IMR-90 (cell line): ENCODE data around the gene FANCD2. TPM values are rescaled to one million over a fixed set of nuclear protein-coding genes. Genes with fewer than 3 reads are reported as not detected.

Source experiments
- ATAC-seq: fragments of 200-7000 bp; cut with Tn5 transposase; 2 replicates; pipeline ENCODE4 v1.9.1; 2020; ENCODE audit warnings: low read depth, mild to moderate bottlenecking, moderate library complexity
- BruUV-seq: library from RNA; stranded (reverse); fragments of 400-500 nt; replicated peaks from 2 replicates; lab custom pipeline; 2021; lab: Mats Ljungman, UMichigan
- CTCF ChIA-PET: fragments of 300-600 bp; formaldehyde crosslinking; extraction: SDS; loops from one replicate; lab custom pipeline; 2021; ENCODE audit warnings: antibody characterized with exemption; lab: Yijun Ruan, JAX
- POLR2A ChIA-PET: fragments of 300-600 bp; sonication (Branson Sonifier 250); formaldehyde crosslinking; loops from one replicate; lab custom pipeline; 2022; ENCODE audit warnings: antibody characterized with exemption; ENCODE audit not compliant: unreplicated experiment; lab: Charles Lee
- DNase-seq: peaks from one replicate; pipeline ENCODE4 v3.0.0; 2013
- H2AFZ ChIP-seq: replicated peaks from 2 replicates; pipeline ENCODE3; 2013; ENCODE audit warnings: low read length, mild to moderate bottlenecking; ENCODE audit not compliant: poor library complexity
- H2AK5ac ChIP-seq: 2 replicates; pipeline ENCODE4 v1.6.1; 2013; ENCODE audit warnings: low read depth, low read length, inconsistent platforms
- H2AK9ac ChIP-seq: replicated peaks from 2 replicates; pipeline ENCODE3; 2013; ENCODE audit warnings: mild to moderate bottlenecking, low read depth, low read length, moderate library complexity; ENCODE audit not compliant: poor library complexity
- H2BK120ac ChIP-seq: 2 replicates; pipeline ENCODE4 v1.6.1; 2013; ENCODE audit warnings: low read depth, low read length, inconsistent platforms
- H2BK15ac ChIP-seq: 3 replicates; pipeline ENCODE4 v1.6.1; 2013; ENCODE audit warnings: low read depth, low read length, inconsistent platforms
- H2BK20ac ChIP-seq: 2 replicates; pipeline ENCODE4 v1.6.1; 2013; ENCODE audit warnings: low read depth, mild to moderate bottlenecking, inconsistent platforms, low read length, moderate library complexity
- H2BK5ac ChIP-seq: 2 replicates; pipeline ENCODE4 v1.6.1; 2013; ENCODE audit warnings: mild to moderate bottlenecking, low read depth, low read length, inconsistent platforms; ENCODE audit not compliant: poor library complexity, severe bottlenecking
- H3K14ac ChIP-seq: replicated peaks from 2 replicates; pipeline ENCODE4 v1.6.1; 2013; ENCODE audit warnings: low read depth, low read length, inconsistent platforms
- H3K18ac ChIP-seq: 2 replicates; pipeline ENCODE4 v1.6.1; 2013; ENCODE audit warnings: low read depth, low read length, control low read depth
- H3K23ac ChIP-seq: 2 replicates; pipeline ENCODE4 v1.6.1; 2013; ENCODE audit warnings: low read depth, low read length, inconsistent platforms
- H3K27ac ChIP-seq: 2 replicates; pipeline ENCODE4 v1.5.1; 2013; ENCODE audit warnings: mild to moderate bottlenecking, control low read depth, low read length; ENCODE audit not compliant: insufficient read depth
- H3K27me3 ChIP-seq: 2 replicates; pipeline ENCODE4 v1.6.1; 2013; ENCODE audit warnings: low read length; ENCODE audit not compliant: control insufficient read depth, insufficient read depth
- H3K36me3 ChIP-seq: 2 replicates; pipeline ENCODE4 v1.6.1; 2013; ENCODE audit warnings: low read length, mixed read lengths; ENCODE audit not compliant: control insufficient read depth, insufficient read depth
- H3K4ac ChIP-seq: 2 replicates; pipeline ENCODE4 v1.6.1; 2013; ENCODE audit warnings: low read depth, low read length, inconsistent platforms
- H3K4me1 ChIP-seq: 2 replicates; pipeline ENCODE4 v1.6.1; 2013; ENCODE audit warnings: low read length, mixed read lengths; ENCODE audit not compliant: control insufficient read depth, insufficient read depth
- H3K4me2 ChIP-seq: 2 replicates; pipeline ENCODE4 v1.6.1; 2013; ENCODE audit warnings: low read depth, mild to moderate bottlenecking, control low read depth, low read length, moderate library complexity
- H3K4me3 ChIP-seq: 2 replicates; pipeline ENCODE4 v1.5.1; 2013; ENCODE audit warnings: low read depth, mild to moderate bottlenecking, control low read depth, low read length, moderate library complexity; ENCODE audit not compliant: insufficient read depth
- H3K56ac ChIP-seq: 2 replicates; pipeline ENCODE4 v1.6.1; 2013; ENCODE audit warnings: low read length, inconsistent platforms; ENCODE audit not compliant: insufficient read depth; ENCODE audit errors: extremely low read depth
- H3K79me1 ChIP-seq, 2 experiments: 2 replicates each; pipeline ENCODE4 v1.6.1; 2013; ENCODE audit warnings: low read length in 2 of 2, inconsistent platforms in 1 of 2, low read depth in 1 of 2
- H3K9ac ChIP-seq: 2 replicates; pipeline ENCODE4 v1.6.1; 2013; ENCODE audit warnings: low read depth, low read length, control low read depth
- H3K9me1 ChIP-seq: 2 replicates; pipeline ENCODE4 v1.6.1; 2013; ENCODE audit warnings: low read length, inconsistent platforms; ENCODE audit not compliant: insufficient read depth
- H3K9me3 ChIP-seq: 2 replicates; pipeline ENCODE4 v1.6.1; 2013; ENCODE audit warnings: low read length; ENCODE audit not compliant: control insufficient read depth, insufficient read depth
- H4K20me1 ChIP-seq: 2 replicates; pipeline ENCODE4 v1.6.1; 2013; ENCODE audit warnings: low read length, inconsistent platforms; ENCODE audit not compliant: insufficient read depth
- H4K5ac ChIP-seq: 2 replicates; pipeline ENCODE4 v1.6.1; 2013; ENCODE audit warnings: mild to moderate bottlenecking, low read depth, low read length, control low read depth
- H4K8ac ChIP-seq, 2 experiments: 2 replicates each; pipeline ENCODE4 v1.6.1; 2013; ENCODE audit warnings: low read depth in 2 of 2, low read length in 2 of 2, control low read depth in 1 of 2, inconsistent platforms in 1 of 2
- H4K91ac ChIP-seq: 2 replicates; pipeline ENCODE4 v1.6.1; 2013; ENCODE audit warnings: low read depth, low read length, inconsistent platforms; ENCODE audit not compliant: insufficient read depth
- BHLHE40 ChIP-seq: fragments of 150-350 bp; IDR thresholded peaks from 2 replicates; pipeline ENCODE4 v1.6.1; 2016; ENCODE audit warnings: mild to moderate bottlenecking, low read depth, low read length
- CEBPB ChIP-seq: IDR thresholded peaks from 2 replicates; pipeline ENCODE4 v1.6.1; 2012; ENCODE audit warnings: low read depth, low read length, improper control_type of control experiment
- CHD1 ChIP-seq: IDR thresholded peaks from 2 replicates; pipeline ENCODE4 v1.6.1; 2012; ENCODE audit warnings: low read depth, low read length, improper control_type of control experiment
- CTCF ChIP-seq: conservative IDR thresholded peaks from 2 replicates; pipeline ENCODE4 v1.5.1; 2012; ENCODE audit warnings: mild to moderate bottlenecking, low read depth, low read length, improper control_type of control experiment
- FOS ChIP-seq: fragments of 150-350 bp; IDR thresholded peaks from 2 replicates; pipeline ENCODE4 v1.6.1; 2016; ENCODE audit warnings: low read depth, low read length
- MAFK ChIP-seq: IDR thresholded peaks from 2 replicates; pipeline ENCODE4 v1.6.1; 2012; ENCODE audit warnings: low read depth, low read length, improper control_type of control experiment
- MAZ ChIP-seq: IDR thresholded peaks from 2 replicates; pipeline ENCODE4 v1.6.1; 2012; ENCODE audit warnings: low read depth, mild to moderate bottlenecking, low read length, improper control_type of control experiment, moderate library complexity, borderline replicate concordance
- MXI1 ChIP-seq: IDR thresholded peaks from 2 replicates; pipeline ENCODE4 v1.6.1; 2012; ENCODE audit warnings: low read depth, mild to moderate bottlenecking, low read length, moderate library complexity, borderline replicate concordance
- NFE2L2 ChIP-seq: fragments of 150-350 bp; IDR thresholded peaks from 2 replicates; pipeline ENCODE4 v1.6.1; 2016; ENCODE audit warnings: low read depth, mild to moderate bottlenecking, low read length
- POLR2A ChIP-seq: IDR thresholded peaks from 2 replicates; pipeline ENCODE4 v1.6.1; 2012; ENCODE audit warnings: mild to moderate bottlenecking, low read depth, low read length
- RAD21 ChIP-seq: IDR thresholded peaks from 2 replicates; pipeline ENCODE4 v1.6.1; 2012; ENCODE audit warnings: low read length, improper control_type of control experiment
- RCOR1 ChIP-seq: IDR thresholded peaks from 2 replicates; pipeline ENCODE4 v1.6.1; 2012; ENCODE audit warnings: mild to moderate bottlenecking, low read length, improper control_type of control experiment; ENCODE audit not compliant: insufficient replicate concordance
- RFX5 ChIP-seq: IDR thresholded peaks from 2 replicates; pipeline ENCODE4 v1.8.0; 2012; ENCODE audit warnings: low read depth, mild to moderate bottlenecking, low read length, moderate library complexity
- SMC3 ChIP-seq: fragments of 150-350 bp; IDR thresholded peaks from 2 replicates; pipeline ENCODE4 v1.6.1; 2016; ENCODE audit warnings: low read depth, mild to moderate bottlenecking, antibody characterized with exemption, low read length, moderate library complexity
- WGBS, 2 experiments: methylation state at CpG; one replicate each; pipeline versions ENCODE4 v1.1.5 to v1.1.7; 2013; ENCODE audit warnings: missing lambda C conversion rate in 2 of 2; ENCODE audit not compliant: insufficient read length in 1 of 2; ENCODE audit errors: extremely low coverage in 2 of 2; 5-methylcytosine and 5-hydroxymethylcytosine counted together
- dilution Hi-C: fragments of 300-500 bp; cut with HindIII; formaldehyde crosslinking; loops from one replicate; pipeline ENCODE4 v1.14.3; 2018; ENCODE audit warnings: low sequenced_read_pairs; ENCODE audit not compliant: unreplicated experiment
- in situ Hi-C: fragments of 300-500 bp; cut with MboI; formaldehyde crosslinking; loops from 3 replicates; pipeline ENCODE4 v1.14.3; 2019; ENCODE audit warnings: low sequenced_read_pairs, inconsistent platforms, mixed read lengths
- intact Hi-C: fragments of 100-400 bp; cut with micrococcal nuclease; formaldehyde crosslinking; loops from 2 replicates; pipeline ENCODE4 v1.10.0; 2022
- polyA plus RNA-seq, 3 experiments: library from polyadenylated mRNA; depleted of rRNA; stranded (reverse); fragments of >200 nt; gene quantifications; 2 replicates each; pipeline ENCODE4 v1.2.3, GENCODE V29; 2012; ENCODE audit warnings: low replicate concordance in 1 of 3
- total RNA-seq: library from RNA; depleted of rRNA; stranded (reverse); fragments of >200 nt; gene quantifications from 2 replicates; pipeline ENCODE4 v1.2.3, GENCODE V29; 2012
- TF ChIP-seq, protein P1 (sequence below): fragments of 150-350 bp; IDR thresholded peaks from 2 replicates; pipeline ENCODE4 v1.6.1; 2016; ENCODE audit warnings: low read depth, mild to moderate bottlenecking, low read length, moderate library complexity, borderline replicate concordance
- TF ChIP-seq, protein P2 (sequence below): fragments of 150-350 bp; IDR thresholded peaks from 2 replicates; pipeline ENCODE4 v1.6.1; 2017; ENCODE audit warnings: mild to moderate bottlenecking, antibody characterized with exemption, low read length, low read depth

FANCD2 gene
- total and polyA plus RNA-seq, 2 of the 4 experiments (the other 2 are of a cell fraction) = 8.9 to 19.7 TPM

DNA sequence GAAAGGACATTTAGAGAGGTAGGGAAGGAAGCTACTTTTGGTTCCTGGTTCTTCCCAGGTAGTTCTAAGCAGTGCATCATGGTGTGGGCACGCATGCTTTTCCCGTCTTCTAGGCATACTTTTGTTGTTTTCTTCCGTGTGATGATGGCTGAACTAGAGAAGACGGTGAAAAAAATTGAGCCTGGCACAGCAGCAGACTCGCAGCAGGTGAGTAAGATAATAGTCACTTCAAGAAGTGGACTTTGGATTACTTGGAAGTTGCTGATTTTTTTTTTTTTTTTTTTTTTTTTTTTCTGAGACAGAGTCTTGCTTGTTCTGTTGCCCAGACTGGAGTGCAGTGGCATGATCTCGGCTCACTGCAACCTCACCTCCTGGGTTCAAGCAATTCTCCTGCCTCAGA is 63.9 kb downstream of the FANCD2 start:
- DNase-seq = no peak
- H3K27ac ChIP-seq = no peak overlapping the region
- no peak overlapping the region for H2AK9ac ChIP-seq
- no peaks in the 10 kb centered on the region; the same call in 1 of the 2 replicates for H3K9me1 ChIP-seq
- no peak overlapping the region for H2BK120ac ChIP-seq
- no TSS peak for BruUV-seq
- ChIA-PET CTCF (no interaction called here), POLR2A (no interaction called here)
- no peak overlapping the region for H3K4me3 ChIP-seq
- H2AFZ ChIP-seq = no peak overlapping the region
- ATAC-seq = no peak
- H3K36me3 ChIP-seq = peaks cover 8% of the 10 kb centered on the region; the same call in 1 of the 2 replicates
- H3K9me3 ChIP-seq = no peaks in the 10 kb centered on the region
- no peak overlapping the region for H3K56ac ChIP-seq
- no peak overlapping the region for H3K4ac ChIP-seq
- no peak overlapping the region for H2BK5ac ChIP-seq
- no peak overlapping the region for H3K23ac ChIP-seq
- 80% methylated on average over 1 of the region's 6 CpGs; no CpG with 5 or more reads in 1 of the 2 experiments for WGBS, 2 experiments
- no peak for TF ChIP-seq RCOR1
- TF ChIP-seq MXI1 = no peak
- TF ChIP-seq, protein P1, sequence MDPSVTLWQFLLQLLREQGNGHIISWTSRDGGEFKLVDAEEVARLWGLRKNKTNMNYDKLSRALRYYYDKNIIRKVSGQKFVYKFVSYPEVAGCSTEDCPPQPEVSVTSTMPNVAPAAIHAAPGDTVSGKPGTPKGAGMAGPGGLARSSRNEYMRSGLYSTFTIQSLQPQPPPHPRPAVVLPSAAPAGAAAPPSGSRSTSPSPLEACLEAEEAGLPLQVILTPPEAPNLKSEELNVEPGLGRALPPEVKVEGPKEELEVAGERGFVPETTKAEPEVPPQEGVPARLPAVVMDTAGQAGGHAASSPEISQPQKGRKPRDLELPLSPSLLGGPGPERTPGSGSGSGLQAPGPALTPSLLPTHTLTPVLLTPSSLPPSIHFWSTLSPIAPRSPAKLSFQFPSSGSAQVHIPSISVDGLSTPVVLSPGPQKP = no peak
- no peak for TF ChIP-seq SMC3
- TF ChIP-seq NFE2L2 = no peak
- TF ChIP-seq RAD21 = no peak
- no peak for TF ChIP-seq BHLHE40
- TF ChIP-seq CHD1 = no peak
- no peak for TF ChIP-seq CTCF
- no peak for TF ChIP-seq POLR2A
- no peak for TF ChIP-seq RFX5
- no peak for TF ChIP-seq CEBPB
- no peak for TF ChIP-seq FOS
- TF ChIP-seq MAFK = no peak
- TF ChIP-seq, protein P2, sequence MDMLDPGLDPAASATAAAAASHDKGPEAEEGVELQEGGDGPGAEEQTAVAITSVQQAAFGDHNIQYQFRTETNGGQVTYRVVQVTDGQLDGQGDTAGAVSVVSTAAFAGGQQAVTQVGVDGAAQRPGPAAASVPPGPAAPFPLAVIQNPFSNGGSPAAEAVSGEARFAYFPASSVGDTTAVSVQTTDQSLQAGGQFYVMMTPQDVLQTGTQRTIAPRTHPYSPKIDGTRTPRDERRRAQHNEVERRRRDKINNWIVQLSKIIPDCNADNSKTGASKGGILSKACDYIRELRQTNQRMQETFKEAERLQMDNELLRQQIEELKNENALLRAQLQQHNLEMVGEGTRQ = no peak
- no peak for TF ChIP-seq MAZ
- no peak overlapping the region for H2AK5ac ChIP-seq
- no peaks in the 10 kb centered on the region for H3K27me3 ChIP-seq
- no peak overlapping the region for H4K5ac ChIP-seq
- H3K9ac ChIP-seq = no peak overlapping the region
- no peaks in the 10 kb centered on the region for H4K20me1 ChIP-seq
- H2BK20ac ChIP-seq = no peak overlapping the region
- H2BK15ac ChIP-seq = no peak overlapping the region
- no peak overlapping the region for H4K8ac ChIP-seq
- intact Hi-C loops = no loop called here
- H4K91ac ChIP-seq = no peak overlapping the region
- H3K14ac ChIP-seq = no peak overlapping the region
- no peak overlapping the region for H3K18ac ChIP-seq
- dilution Hi-C loops = no loop called here
- no peak overlapping the region for H3K4me2 ChIP-seq
- in situ Hi-C loops = no loop called here
- H3K4me1 ChIP-seq = no peaks in the 10 kb centered on the region
- H3K79me1 ChIP-seq = no peaks in the 10 kb centered on the region
